ENCODE results near the gene SMARCA4.
"Not testable (repeated sequence)": the region's sequence is repeated elsewhere in the genome, so short reads cannot be mapped to it uniquely, and the experiment has no call there.

- TF ChIP-seq CTCF (IDR thresholded peaks at IDR 0.05; ENCODE audit: poor library complexity); EZH2 (IDR thresholded peaks at IDR 0.05; ENCODE audit: borderline replicate concordance): not testable (repeated sequence)
Observed at GRCh38 chr19:11097367-11097766, 136.5 kb downstream of the SMARCA4 start.

Measured in hepatocyte (in vitro differentiated cells).